ENCODE measurements around the gene THBD.

Gene THBD

GRCh38 chr20:23049201-23050075, at the start of gene THBD:
THBD (minus strand) TSS chr20:23049672; CDS start chr20:23049504, 168 bp downstream.
- DNase-seq (ENCODE audit: low spot score), result no peak

DNA sequence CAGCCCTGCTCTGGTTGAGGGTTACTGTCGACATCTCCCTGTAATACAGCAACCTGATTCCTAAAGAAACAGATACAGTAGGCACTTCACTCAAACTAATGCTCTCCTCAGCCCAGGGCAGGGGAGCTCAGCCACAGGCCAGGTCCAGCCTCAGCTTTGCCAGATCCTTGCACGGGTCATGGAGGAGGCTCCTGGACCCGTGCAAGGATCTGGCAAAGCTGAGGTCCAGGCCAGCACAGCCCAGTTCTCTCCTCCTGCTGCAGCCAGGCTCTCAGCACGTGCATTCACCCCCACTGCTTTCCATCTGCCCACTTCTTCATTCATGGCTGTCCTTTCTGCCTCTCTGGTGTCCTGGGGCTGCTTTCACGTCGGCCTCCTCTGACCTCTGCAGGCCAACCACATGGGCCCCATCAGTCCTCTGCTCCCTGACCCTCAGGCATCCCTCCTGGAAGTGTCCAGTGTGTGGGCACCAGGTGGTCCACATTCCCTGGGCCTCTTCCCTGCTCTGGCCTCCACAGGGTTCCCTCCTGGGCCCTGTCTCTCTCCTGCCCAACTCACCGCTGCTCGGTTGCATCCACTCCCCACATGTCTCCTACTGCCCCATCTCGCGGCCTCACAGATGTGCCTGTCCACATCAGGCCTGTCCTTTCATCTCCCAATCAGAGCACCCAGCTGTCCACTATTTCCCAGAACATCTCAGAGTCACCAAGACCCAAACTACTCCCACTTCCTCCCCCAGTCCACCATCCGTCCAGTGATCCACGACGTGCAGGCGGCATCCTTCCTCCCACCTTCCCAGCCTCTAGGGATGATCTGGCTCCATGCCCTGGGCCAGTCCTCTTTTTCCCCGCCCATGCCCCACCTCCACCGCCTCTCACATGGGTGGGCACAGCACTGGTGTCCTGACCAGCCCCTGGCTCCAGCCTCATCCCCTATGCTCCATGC, 48.4 kb upstream of the THBD start:
- DNase-seq (ENCODE audit: low spot score), result no peak

GRCh38 chr20:23096986-23097520, 47.6 kb upstream of the THBD start:
- DNase-seq (ENCODE audit: low spot score), result no peak

DNA sequence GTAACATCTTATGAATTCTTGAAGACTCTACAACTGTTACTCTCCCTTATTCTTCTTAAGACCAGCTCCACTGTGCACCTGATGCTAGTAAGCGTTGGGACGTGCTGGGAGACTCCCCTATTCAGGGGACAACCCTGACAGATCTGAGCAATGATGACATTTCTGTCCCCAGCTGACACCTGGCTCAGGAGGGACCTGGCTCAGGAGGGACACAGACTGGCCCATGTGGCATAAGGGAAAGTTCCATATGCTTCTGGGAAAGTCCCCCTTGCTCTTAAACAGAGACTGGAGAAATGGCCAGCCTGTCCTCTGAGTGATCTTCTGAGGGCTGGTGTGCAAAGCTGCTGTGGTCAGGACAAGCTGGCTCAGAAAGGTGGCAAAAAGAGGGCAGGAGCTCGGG, 46.6 kb upstream of the THBD start:
- no peak for DNase-seq (ENCODE audit: low spot score)

DNA sequence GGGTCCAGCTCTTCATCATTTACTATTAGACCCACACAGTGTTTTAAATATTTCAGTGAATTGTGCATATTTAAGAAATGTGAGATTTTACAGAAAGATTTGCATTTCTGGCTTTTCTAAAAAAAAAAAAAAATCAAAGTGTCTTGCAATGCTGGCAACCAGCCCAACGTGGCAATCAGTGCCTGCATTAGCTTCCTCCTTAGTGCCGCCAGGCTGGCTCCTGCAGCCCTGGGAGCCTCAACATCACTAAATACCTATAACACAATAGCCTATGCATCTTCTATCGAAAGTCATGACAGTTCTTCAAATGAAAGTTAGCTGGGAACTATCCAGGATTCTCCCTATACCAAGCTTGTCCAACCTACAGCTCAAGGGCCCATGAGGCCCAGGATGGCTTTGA, 46.0 kb upstream of the THBD start:
- DNase-seq (ENCODE audit: low spot score), result no peak

GRCh38 chr20:23094927-23095326, 45.5 kb upstream of the THBD start:
- no peak for DNase-seq (ENCODE audit: low spot score)

DNA sequence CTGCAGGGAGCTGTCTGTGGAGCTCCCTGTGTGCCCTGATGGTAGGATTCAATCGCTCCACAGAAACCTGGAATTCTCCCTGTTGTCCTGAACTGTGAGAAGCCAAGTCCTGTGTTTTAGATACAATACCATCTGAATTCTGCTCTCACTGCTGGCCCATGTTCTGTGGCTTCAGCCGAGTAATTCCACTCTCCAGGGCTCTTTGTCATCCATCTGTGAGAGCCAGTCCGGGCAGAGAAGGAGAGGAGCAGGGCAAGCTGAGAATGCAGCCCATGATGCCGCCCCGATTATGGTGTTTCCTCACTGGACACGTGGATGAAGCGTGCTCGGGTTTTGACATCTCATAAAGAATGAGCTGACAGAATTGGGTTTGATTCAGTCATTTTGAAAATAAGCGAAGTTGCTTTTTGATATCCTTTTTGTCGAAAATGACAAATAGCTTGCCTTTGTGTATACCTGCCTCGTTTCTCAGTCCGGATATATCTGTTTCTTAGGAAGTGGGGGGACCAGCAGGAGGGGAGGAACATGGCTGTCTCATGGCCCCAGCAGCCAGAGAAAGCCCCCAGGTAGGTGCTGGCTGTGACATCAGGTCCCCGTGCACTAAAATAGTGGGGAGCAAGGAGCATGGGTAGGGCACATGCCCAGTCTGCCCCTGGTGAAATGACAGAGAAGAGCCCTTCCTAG, 44.9 kb upstream of the THBD start:
- no peak for DNase-seq (ENCODE audit: low spot score)

GRCh38 chr20:23093613-23094012, 44.1 kb upstream of the THBD start:
- DNase-seq (ENCODE audit: low spot score), result no peak

GRCh38 chr20:23092861-23093495, 43.5 kb upstream of the THBD start:
- no peak for DNase-seq (ENCODE audit: low spot score)

DNA sequence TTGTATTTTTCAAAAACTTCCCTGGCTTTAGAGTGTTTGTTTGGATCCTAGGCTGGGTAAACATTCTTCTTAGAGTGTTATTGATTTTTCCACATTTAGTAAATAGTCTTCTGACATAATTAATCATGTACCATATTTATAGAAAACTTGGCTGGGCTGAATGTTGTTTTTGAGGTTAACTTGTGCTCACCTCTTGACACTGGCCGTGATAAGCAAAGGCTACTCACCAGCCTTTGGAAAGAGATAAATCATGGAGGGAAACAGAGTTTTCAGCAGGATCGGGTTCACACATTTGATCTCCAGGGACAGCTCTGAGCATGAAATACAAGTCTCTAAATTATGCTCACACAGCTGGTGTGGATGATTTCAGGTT, 42.9 kb upstream of the THBD start:
- no peak for DNase-seq (ENCODE audit: low spot score)

DNA sequence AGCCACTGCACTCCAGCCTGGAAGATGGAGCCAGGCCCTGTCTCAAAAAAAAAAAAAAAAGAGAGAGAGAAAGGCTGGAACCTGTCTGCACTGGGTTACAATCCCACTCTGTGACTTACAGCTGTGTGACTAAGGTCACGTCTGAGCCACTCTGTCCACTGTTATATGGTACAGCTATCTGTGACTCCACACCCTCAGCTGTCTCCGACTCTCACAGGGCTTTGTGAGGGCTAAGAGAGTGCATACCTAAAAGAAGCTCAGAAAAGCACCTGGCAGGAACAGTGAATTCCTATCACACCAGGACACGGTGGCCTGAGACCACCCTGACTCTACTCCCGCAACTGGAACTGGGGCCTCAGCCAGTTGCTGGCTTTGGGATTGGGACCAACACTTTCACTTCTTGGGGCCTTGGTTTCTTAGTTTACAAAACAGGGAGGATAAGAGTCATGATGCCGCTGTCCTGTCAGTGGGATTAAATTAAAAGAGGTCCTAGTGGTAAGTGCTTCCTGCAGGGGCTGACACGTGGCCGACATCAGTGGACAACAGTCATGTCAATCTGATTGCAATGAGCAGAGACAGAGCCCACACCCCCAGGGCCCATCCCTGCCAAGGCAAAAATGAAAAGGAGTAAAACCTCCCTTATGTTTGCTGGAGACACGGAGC, 42.4 kb upstream of the THBD start:
- DNase-seq (ENCODE audit: low spot score), result no peak

DNA sequence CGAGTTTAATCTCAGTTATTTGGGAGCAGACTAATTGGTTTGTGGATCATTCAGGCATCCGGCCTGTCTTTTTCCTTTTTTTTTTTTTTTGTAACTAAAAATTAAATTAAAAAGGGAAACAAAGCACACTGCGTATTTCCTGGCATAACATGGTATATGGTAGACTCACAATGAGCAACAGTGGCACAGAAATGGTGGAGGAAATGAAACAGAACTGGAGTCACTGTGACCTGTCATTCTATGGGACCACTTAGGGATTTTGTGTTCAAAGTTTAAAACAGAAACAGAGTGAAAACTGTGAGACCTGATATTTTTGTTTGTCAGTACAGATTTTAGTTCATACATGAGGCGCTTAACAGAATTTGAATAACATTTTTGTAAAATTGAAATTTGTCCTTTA, 41.4 kb upstream of the THBD start:
- DNase-seq (ENCODE audit: low spot score), result no peak

DNA sequence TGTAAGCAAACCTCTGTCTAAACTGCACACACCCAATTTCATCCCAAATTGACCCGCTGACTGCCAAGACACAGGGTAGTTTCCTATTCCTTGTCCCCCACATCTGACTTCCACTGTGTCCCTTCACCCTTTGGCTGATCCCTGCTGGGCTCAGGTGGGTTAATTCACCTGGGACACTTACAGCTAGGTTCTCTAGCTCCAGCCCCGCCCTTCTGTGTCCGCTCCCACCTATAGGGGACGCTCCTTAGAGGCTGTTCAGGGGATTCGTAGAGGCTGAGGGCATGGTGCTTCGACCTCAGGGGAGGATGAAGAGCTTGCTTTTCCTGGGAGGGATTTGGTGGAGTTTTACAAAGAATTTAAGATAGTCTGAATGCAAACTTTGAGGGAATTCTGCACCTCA, 40.7 kb upstream of the THBD start:
- no peak for DNase-seq (ENCODE audit: low spot score)

DNA sequence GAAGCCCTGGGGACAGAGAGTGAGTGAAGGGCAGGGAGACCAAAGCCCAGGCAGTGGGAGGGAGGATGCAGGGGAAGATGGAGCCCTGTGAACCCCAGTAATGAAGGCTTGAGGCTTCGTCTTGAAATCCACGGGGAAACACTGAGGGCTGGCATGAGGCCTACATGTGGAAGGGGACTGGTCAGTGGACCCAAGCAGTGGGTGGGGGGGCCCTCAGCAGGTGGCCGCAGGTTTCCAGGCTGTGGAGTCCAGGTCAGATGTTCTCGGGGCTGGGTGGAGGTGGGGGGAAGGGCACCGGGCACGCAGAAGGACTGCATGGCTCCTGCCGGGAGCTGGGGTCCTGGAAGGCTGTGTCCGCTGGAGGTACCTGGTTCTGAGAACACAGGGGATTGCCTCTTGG, 39.4 kb upstream of the THBD start:
- no peak for DNase-seq (ENCODE audit: low spot score)

GRCh38 chr20:23087587-23088251, 38.2 kb upstream of the THBD start:
- no peak for DNase-seq (ENCODE audit: low spot score)

- no peak for DNase-seq (ENCODE audit: low spot score)
These were observed 37.5 kb upstream of the THBD start for GRCh38 chr20:23086931-23087411.

DNA sequence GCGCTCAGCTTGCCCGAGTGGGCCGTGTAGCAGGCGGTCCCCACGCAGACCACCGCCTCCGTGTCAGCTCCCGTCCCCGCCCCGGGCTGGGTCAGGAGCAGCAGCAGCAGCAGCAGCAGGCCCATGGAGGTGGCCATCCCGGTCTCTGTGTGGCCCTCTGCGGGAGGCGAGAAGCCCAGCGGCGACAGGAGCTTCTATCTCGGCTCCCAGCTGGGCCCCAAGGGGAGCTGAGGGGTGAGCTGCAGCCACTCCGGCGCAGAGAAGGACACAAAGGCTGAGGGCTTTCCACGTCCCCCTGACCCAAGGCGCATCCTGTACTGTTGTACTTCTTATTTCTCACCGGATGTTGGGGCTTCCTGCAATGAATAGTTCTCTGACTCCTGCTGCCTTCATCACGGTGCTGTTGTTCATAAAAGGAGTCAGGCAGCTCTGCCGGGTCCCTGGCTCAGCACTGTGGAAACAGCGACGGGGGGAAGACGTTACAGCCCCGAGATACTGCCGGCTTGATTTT, 36.6 kb upstream of the THBD start, which contains the start of gene CD93:
CD93 (minus strand) TSS at position 269 of the 511 bp plus-strand sequence; CDS start at position 137, 132 bp downstream.
- peak; percentile 23 for DNase-seq (ENCODE audit: low spot score)

GRCh38 chr20:23085436-23086055, 36.1 kb upstream of the THBD start:
- DNase-seq (ENCODE audit: low spot score), result no peak

GRCh38 chr20:23084845-23085365, 35.4 kb upstream of the THBD start:
- DNase-seq (ENCODE audit: low spot score), result no peak
